GM19468 (cell line): ENCODE results near the gene TAF1B.

Experiments
- ATAC-seq: cut with Tn5 transposase; IDR thresholded peaks from one replicate; pipeline ENCODE4 v1.9.1; 2021; ENCODE audit warnings: mild to moderate bottlenecking, moderate library complexity, moderate number of reproducible peaks; ENCODE audit not compliant: unreplicated experiment; ENCODE audit errors: extremely low read depth

Gene TAF1B

GRCh38 chr2:9877726-9878125, 34.5 kb downstream of the TAF1B start:
- no peak for ATAC-seq

- ATAC-seq: no peak
Observed at GRCh38 chr2:9879455-9880194, 36.4 kb downstream of the TAF1B start.

GRCh38 chr2:9883897-9884296, 40.6 kb downstream of the TAF1B start:
- no peak for ATAC-seq

- no peak for ATAC-seq
Observed at GRCh38 chr2:9884436-9884835, 41.2 kb downstream of the TAF1B start.

GRCh38 chr2:9885036-9885684, 41.9 kb downstream of the TAF1B start:
- ATAC-seq: no peak

- no peak for ATAC-seq
Observed at GRCh38 chr2:9887513-9887912, 44.2 kb downstream of the TAF1B start.

- ATAC-seq: no peak
Observed at GRCh38 chr2:9889812-9890261, 46.6 kb downstream of the TAF1B start.

GRCh38 chr2:9892236-9892635, 49.0 kb downstream of the TAF1B start:
- ATAC-seq: no peak

GRCh38 chr2:9895669-9896590, 52.7 kb downstream of the TAF1B start:
- no peak for ATAC-seq

GRCh38 chr2:9897331-9897737, 54.1 kb downstream of the TAF1B start:
- no peak for ATAC-seq

- ATAC-seq: no peak
Observed at GRCh38 chr2:9897846-9898245, 54.6 kb downstream of the TAF1B start.

- ATAC-seq: no peak
Observed at GRCh38 chr2:9905413-9905812, 62.1 kb downstream of the TAF1B start.

- ATAC-seq: no peak
Observed at GRCh38 chr2:9907402-9907801, 64.1 kb downstream of the TAF1B start.

GRCh38 chr2:9908639-9909038, 65.4 kb downstream of the TAF1B start:
- no peak for ATAC-seq

GRCh38 chr2:9909106-9909505, 65.8 kb downstream of the TAF1B start:
- no peak for ATAC-seq

- no peak for ATAC-seq
Observed at GRCh38 chr2:9910699-9911098, 67.4 kb downstream of the TAF1B start.

- no peak for ATAC-seq
Observed at GRCh38 chr2:9912468-9912867, 69.2 kb downstream of the TAF1B start.

- peak; percentile 73 for ATAC-seq
Observed at GRCh38 chr2:9914384-9915065, 71.3 kb downstream of the TAF1B start.

GRCh38 chr2:9918275-9918674, 75.0 kb downstream of the TAF1B start:
- no peak for ATAC-seq

GRCh38 chr2:9919512-9919911, 76.2 kb downstream of the TAF1B start:
- ATAC-seq: no peak
